ENCODE results near the gene TAF4.

- TF ChIP-seq CTCF (conservative IDR thresholded peaks at IDR 0.05) (no peak), ZFX (IDR thresholded peaks at IDR 0.05) (no peak)
Measured at GRCh38 chr20:62056975-62057374, 8.7 kb downstream of the TAF4 start.

Data from C4-2B (cell line).